ENCODE results near the gene CYP27B1.

DNA sequence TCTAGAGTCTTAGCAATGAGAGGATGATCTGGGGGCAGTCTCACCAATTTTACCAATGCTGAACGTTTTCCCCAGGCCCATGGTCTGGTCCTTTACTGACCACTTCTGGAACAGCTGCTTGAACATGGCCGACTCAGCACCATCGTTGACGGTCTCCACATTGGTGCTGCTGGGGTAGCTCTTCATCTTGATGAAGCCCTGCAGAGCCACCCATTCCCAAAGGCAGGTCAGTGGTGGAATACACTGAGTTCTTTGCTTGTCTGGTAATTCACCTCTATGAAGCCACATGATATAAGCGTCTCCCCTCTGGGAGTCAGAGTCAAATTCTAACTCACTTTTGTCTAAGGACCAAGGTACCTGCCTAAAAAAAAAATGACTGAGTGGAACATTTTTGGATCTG lies 41.5 kb upstream of the CYP27B1 start:
- TF ChIP-seq, protein P1, sequence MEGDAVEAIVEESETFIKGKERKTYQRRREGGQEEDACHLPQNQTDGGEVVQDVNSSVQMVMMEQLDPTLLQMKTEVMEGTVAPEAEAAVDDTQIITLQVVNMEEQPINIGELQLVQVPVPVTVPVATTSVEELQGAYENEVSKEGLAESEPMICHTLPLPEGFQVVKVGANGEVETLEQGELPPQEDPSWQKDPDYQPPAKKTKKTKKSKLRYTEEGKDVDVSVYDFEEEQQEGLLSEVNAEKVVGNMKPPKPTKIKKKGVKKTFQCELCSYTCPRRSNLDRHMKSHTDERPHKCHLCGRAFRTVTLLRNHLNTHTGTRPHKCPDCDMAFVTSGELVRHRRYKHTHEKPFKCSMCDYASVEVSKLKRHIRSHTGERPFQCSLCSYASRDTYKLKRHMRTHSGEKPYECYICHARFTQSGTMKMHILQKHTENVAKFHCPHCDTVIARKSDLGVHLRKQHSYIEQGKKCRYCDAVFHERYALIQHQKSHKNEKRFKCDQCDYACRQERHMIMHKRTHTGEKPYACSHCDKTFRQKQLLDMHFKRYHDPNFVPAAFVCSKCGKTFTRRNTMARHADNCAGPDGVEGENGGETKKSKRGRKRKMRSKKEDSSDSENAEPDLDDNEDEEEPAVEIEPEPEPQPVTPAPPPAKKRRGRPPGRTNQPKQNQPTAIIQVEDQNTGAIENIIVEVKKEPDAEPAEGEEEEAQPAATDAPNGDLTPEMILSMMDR (IDR thresholded peaks at IDR 0.05; ENCODE audit: extremely low read depth in 1 of 2, insufficient read depth in 1 of 2, low read depth in 1 of 2, low read length in 2 of 2) = no peak
- TF ChIP-seq FOS (IDR thresholded peaks at IDR 0.05; ENCODE audit: borderline replicate concordance, insufficient read depth, low read length) (no peak), EZH2 (IDR thresholded peaks at IDR 0.05; ENCODE audit: borderline replicate concordance, low read depth, low read length, severe bottlenecking) (no peak), POLR2A (IDR thresholded peaks at IDR 0.05; ENCODE audit: low read depth, low read length) (no peak), MYC (IDR thresholded peaks at IDR 0.05; ENCODE audit: low read depth, low read length) (no peak)

Data from endothelial cell of umbilical vein (primary cell).